H1 (cell line): ENCODE data around the gene NDUFB3. TPM values are rescaled to one million over a fixed set of nuclear protein-coding genes. Genes with fewer than 3 reads are reported as not detected.

Source experiments
- CTCF ChIA-PET: fragments of 300-600 bp; sonication (Branson Sonifier 250); formaldehyde crosslinking; loops from one replicate; lab custom pipeline; 2021; ENCODE audit not compliant: partially characterized antibody; lab: Charles Lee
- POLR2A ChIA-PET: fragments of 300-600 bp; sonication (Branson Sonifier 250); formaldehyde crosslinking; loops from one replicate; lab custom pipeline; 2021; ENCODE audit warnings: inconsistent platforms; ENCODE audit not compliant: partially characterized antibody; lab: Charles Lee
- DNase-seq, 2 experiments: peaks; one replicate each; pipeline versions ENCODE4 v3.0.0 to v3.0.0-alpha.2; 2010 to 2022; ENCODE audit warnings: low spot score in 2 of 2, low read depth in 1 of 2, mixed read lengths in 1 of 2
- FAIRE-seq: peaks from 2 replicates; lab custom pipeline; 2011; peaks lifted over from hg19 to GRCh38; lab: Jason Lieb, UNC
- H2AFZ ChIP-seq: 2 replicates; pipeline ENCODE4 v1.8.1; 2012; ENCODE audit warnings: low read length, inconsistent platforms
- H2AK5ac ChIP-seq: 2 replicates; pipeline ENCODE4 v1.6.1; 2013; ENCODE audit warnings: low read depth, low read length
- H2BK120ac ChIP-seq: replicated peaks from 2 replicates; pipeline ENCODE3; 2013; ENCODE audit warnings: low read depth, low read length, inconsistent platforms
- H2BK12ac ChIP-seq: 2 replicates; pipeline ENCODE4 v1.6.1; 2013; ENCODE audit warnings: low read depth, low read length
- H2BK15ac ChIP-seq: 2 replicates; pipeline ENCODE4 v1.6.1; 2013; ENCODE audit warnings: low read length
- H2BK20ac ChIP-seq: 2 replicates; pipeline ENCODE4 v1.6.1; 2013; ENCODE audit warnings: low read length
- H2BK5ac ChIP-seq: 2 replicates; pipeline ENCODE4 v1.6.1; 2013; ENCODE audit warnings: low read depth, low read length
- H3K14ac ChIP-seq: 2 replicates; pipeline ENCODE4 v1.6.1; 2013; ENCODE audit warnings: inconsistent platforms; ENCODE audit not compliant: insufficient read length
- H3K18ac ChIP-seq: 2 replicates; pipeline ENCODE4 v1.6.1; 2013; ENCODE audit warnings: low read length; ENCODE audit errors: extremely low read depth
- H3K23ac ChIP-seq: 2 replicates; pipeline ENCODE4 v1.6.1; 2013; ENCODE audit warnings: inconsistent platforms; ENCODE audit not compliant: insufficient read length
- H3K23me2 ChIP-seq: 2 replicates; pipeline ENCODE4 v1.6.1; 2013; ENCODE audit warnings: low read depth, low read length
- H3K27ac ChIP-seq: 2 replicates; pipeline ENCODE4 v1.6.1; 2011; ENCODE audit warnings: low read depth, low read length, inconsistent platforms
- H3K27me3 ChIP-seq, 4 experiments: replicated peaks in 1 of 4; 1 replicate in 1 of 4; 2 replicates in 3 of 4; pipeline versions ENCODE4 v1.6.1 to v1.8.1; 2011 to 2013; ENCODE audit warnings: low read length in 3 of 4, mild to moderate bottlenecking in 3 of 4, inconsistent platforms in 2 of 4, mixed read lengths in 2 of 4, moderate library complexity in 1 of 4; ENCODE audit not compliant: control insufficient read depth in 3 of 4, insufficient read depth in 3 of 4; ENCODE audit errors: extremely low read depth in 1 of 4
- H3K36me3 ChIP-seq, 4 experiments: 2 replicates each; pipeline versions ENCODE4 v1.6.1 to v1.8.1; 2011 to 2013; ENCODE audit warnings: mild to moderate bottlenecking in 4 of 4, low read length in 3 of 4, moderate library complexity in 2 of 4, control low read depth in 1 of 4, inconsistent platforms in 1 of 4; ENCODE audit not compliant: insufficient read depth in 4 of 4, control insufficient read depth in 2 of 4
- H3K4ac ChIP-seq: replicated peaks from 2 replicates; pipeline ENCODE3; 2013; ENCODE audit warnings: low read length, low read depth, mixed read lengths, inconsistent platforms; ENCODE audit not compliant: insufficient read length
- H3K4me1 ChIP-seq, 4 experiments: replicated peaks in 1 of 4; 1 replicate in 1 of 4; 2 replicates in 3 of 4; pipeline versions ENCODE4 v1.6.1 to v1.8.1; 2011 to 2013; ENCODE audit warnings: low read length in 3 of 4, inconsistent platforms in 2 of 4, mixed read lengths in 1 of 4; ENCODE audit not compliant: insufficient read depth in 4 of 4, control insufficient read depth in 3 of 4
- H3K4me2 ChIP-seq, 2 experiments: 2 replicates each; pipeline versions ENCODE4 v1.6.1 to v1.8.1; 2011 to 2013; ENCODE audit warnings: low read depth in 2 of 2, low read length in 2 of 2, control low read depth in 1 of 2, inconsistent platforms in 1 of 2, mild to moderate bottlenecking in 1 of 2; ENCODE audit not compliant: insufficient read depth in 1 of 2
- H3K4me3 ChIP-seq, 4 experiments: fragments of 200-600, 300-600 bp in 1 of 4; sonication (generic), shearing (Covaris generic), sonication (Bioruptor Twin) in 1 of 4; 2 replicates each; pipeline versions ENCODE4 v1.5.1 to v1.8.1; 2011 to 2016; ENCODE audit warnings: low read length in 4 of 4, low read depth in 3 of 4, control low read depth in 2 of 4, inconsistent platforms in 2 of 4, mild to moderate bottlenecking in 2 of 4, mixed read lengths in 1 of 4, moderate library complexity in 1 of 4; ENCODE audit not compliant: insufficient read depth in 2 of 4; ENCODE audit errors: extremely low read depth in 1 of 4
- H3K56ac ChIP-seq: replicated peaks from 2 replicates; pipeline ENCODE3; 2013; ENCODE audit warnings: low read depth, mild to moderate bottlenecking, mixed read lengths, low read length, inconsistent platforms; ENCODE audit not compliant: insufficient read length
- H3K79me1 ChIP-seq: 2 replicates; pipeline ENCODE4 v1.6.1; 2013; ENCODE audit warnings: low read depth, low read length, control low read depth
- H3K79me2 ChIP-seq, 2 experiments: 2 replicates each; pipeline versions ENCODE4 v1.6.1 to v1.8.1; 2012 to 2013; ENCODE audit warnings: low read length in 2 of 2, mild to moderate bottlenecking in 2 of 2, inconsistent platforms in 1 of 2; ENCODE audit not compliant: insufficient read depth in 2 of 2, control insufficient read depth in 1 of 2
- H3K9ac ChIP-seq, 4 experiments: replicated peaks in 1 of 4; 1 replicate in 1 of 4; 2 replicates in 3 of 4; pipeline versions ENCODE4 v1.6.1 to v1.8.1; 2011 to 2013; ENCODE audit warnings: low read depth in 3 of 4, low read length in 3 of 4, control low read depth in 2 of 4, mild to moderate bottlenecking in 2 of 4, moderate library complexity in 2 of 4, inconsistent platforms in 1 of 4; ENCODE audit errors: extremely low read depth in 1 of 4
- H3K9me3 ChIP-seq, 2 experiments: 2 replicates each; pipeline versions ENCODE4 v1.6.1 to v1.8.1; 2012 to 2013; ENCODE audit warnings: mild to moderate bottlenecking in 2 of 2, moderate library complexity in 2 of 2, control low read depth in 1 of 2, inconsistent platforms in 1 of 2, low read depth in 1 of 2, low read length in 1 of 2, mixed read lengths in 1 of 2; ENCODE audit not compliant: insufficient read depth in 2 of 2
- H4K20me1 ChIP-seq, 2 experiments: replicated peaks in 1 of 2; 2 replicates each; pipeline versions ENCODE3 to v1.8.1; 2011 to 2013; ENCODE audit warnings: inconsistent platforms in 2 of 2, low read length in 2 of 2, mild to moderate bottlenecking in 1 of 2; ENCODE audit not compliant: insufficient read depth in 2 of 2, control insufficient read depth in 1 of 2
- H4K5ac ChIP-seq: 2 replicates; pipeline ENCODE4 v1.6.1; 2013; ENCODE audit warnings: low read length, low read depth, mixed read lengths, inconsistent platforms; ENCODE audit not compliant: insufficient read length
- H4K8ac ChIP-seq: 2 replicates; pipeline ENCODE4 v1.8.0; 2013; ENCODE audit warnings: mild to moderate bottlenecking, moderate library complexity, low read length, inconsistent platforms; ENCODE audit not compliant: insufficient read depth; ENCODE audit errors: extremely low read depth
- H4K91ac ChIP-seq: replicated peaks from 2 replicates; pipeline ENCODE3; 2013; ENCODE audit warnings: low read length, mixed read lengths, inconsistent platforms; ENCODE audit not compliant: insufficient read length
- CBX8 ChIP-seq: fragments of 300-800, 300-1000 bp; sonication (generic); IDR thresholded peaks from 2 replicates; pipeline ENCODE4 v1.7.1; 2016; ENCODE audit warnings: low read depth, low read length, borderline replicate concordance
- CHD1 ChIP-seq: IDR thresholded peaks from 2 replicates; pipeline ENCODE4 v1.6.1; 2012; ENCODE audit warnings: low read depth, low read length, improper control_type of control experiment
- CTBP2 ChIP-seq: IDR thresholded peaks from 2 replicates; pipeline ENCODE4 v1.7.0; 2011; ENCODE audit warnings: borderline replicate concordance, mild to moderate bottlenecking, moderate library complexity, mixed read lengths, low read length; ENCODE audit not compliant: insufficient read depth, insufficient read length
- EGR1 ChIP-seq: IDR thresholded peaks from 2 replicates; pipeline ENCODE4 v1.6.1; 2011; ENCODE audit warnings: low read depth, low read length, borderline replicate concordance
- EZH2 ChIP-seq: fragments of 200-600 bp; sonication (generic); IDR thresholded peaks from 2 replicates; pipeline ENCODE4 v1.7.1; 2012; ENCODE audit warnings: low read depth, mild to moderate bottlenecking, moderate library complexity, low read length, inconsistent platforms; ENCODE audit not compliant: severe bottlenecking
- SIRT6 ChIP-seq: IDR thresholded peaks from one replicate; pipeline ENCODE4 v1.7.1; 2012; ENCODE audit warnings: low read length, inconsistent platforms
- SP1 ChIP-seq: IDR thresholded peaks from 2 replicates; pipeline ENCODE4 v1.6.1; 2011; ENCODE audit warnings: low read depth, low read length
- TCF12 ChIP-seq: IDR thresholded peaks from 2 replicates; pipeline ENCODE4 v1.6.1; 2011; ENCODE audit warnings: low read depth, mild to moderate bottlenecking, low read length
- WGBS, 2 experiments: shearing (Covaris generic) in 1 of 2; methylation state at CpG; one replicate each; pipeline versions ENCODE4 v1.1.6 to v1.1.7; 2013 to 2015; ENCODE audit warnings: low lambda C conversion rate in 2 of 2, mixed read lengths in 2 of 2, inconsistent platforms in 1 of 2, low coverage in 1 of 2, missing lambda C conversion rate in 1 of 2; ENCODE audit not compliant: insufficient replicate concordance in 2 of 2, insufficient coverage in 1 of 2, insufficient read length in 1 of 2; ENCODE audit errors: extremely low coverage in 1 of 2, missing lambda C conversion rate in 1 of 2; 5-methylcytosine and 5-hydroxymethylcytosine counted together
- polyA plus RNA-seq, 7 experiments: library from polyadenylated mRNA; depleted of rRNA in 3 of 7; stranded (reverse) in 5 of 7; unstranded in 2 of 7; fragments of >200 nt in 5 of 7; fragments of 200-250 nt in 2 of 7; gene quantifications; 1 replicate in 5 of 7; 2 replicates in 1 of 7; 4 replicates in 1 of 7; pipeline versions ENCODE4 v1.2.1 to v1.2.3, GENCODE V29; 2011 to 2013; ENCODE audit warnings: missing spikeins in 2 of 7, mixed read lengths in 2 of 7
- total RNA-seq: library from RNA; stranded (reverse); fragmentation: NEBNext Ultra II Directional; extraction: Animal tissue kit (Norgen Biotek cat#: 25700); gene quantifications from 2 replicates; pipeline ENCODE4 v1.2.1, GENCODE V29; 2021
- TF ChIP-seq, protein P1 (sequence below): IDR thresholded peaks from 2 replicates; pipeline ENCODE4 v1.6.1; 2012; ENCODE audit warnings: low read length, inconsistent platforms

NDUFB3 gene
- total and polyA plus RNA-seq, 2 of the 8 experiments (the other 6 are each of a cell fraction or from before 2014, with no cell fraction given) = 38.2 to 55.3 TPM

DNA sequence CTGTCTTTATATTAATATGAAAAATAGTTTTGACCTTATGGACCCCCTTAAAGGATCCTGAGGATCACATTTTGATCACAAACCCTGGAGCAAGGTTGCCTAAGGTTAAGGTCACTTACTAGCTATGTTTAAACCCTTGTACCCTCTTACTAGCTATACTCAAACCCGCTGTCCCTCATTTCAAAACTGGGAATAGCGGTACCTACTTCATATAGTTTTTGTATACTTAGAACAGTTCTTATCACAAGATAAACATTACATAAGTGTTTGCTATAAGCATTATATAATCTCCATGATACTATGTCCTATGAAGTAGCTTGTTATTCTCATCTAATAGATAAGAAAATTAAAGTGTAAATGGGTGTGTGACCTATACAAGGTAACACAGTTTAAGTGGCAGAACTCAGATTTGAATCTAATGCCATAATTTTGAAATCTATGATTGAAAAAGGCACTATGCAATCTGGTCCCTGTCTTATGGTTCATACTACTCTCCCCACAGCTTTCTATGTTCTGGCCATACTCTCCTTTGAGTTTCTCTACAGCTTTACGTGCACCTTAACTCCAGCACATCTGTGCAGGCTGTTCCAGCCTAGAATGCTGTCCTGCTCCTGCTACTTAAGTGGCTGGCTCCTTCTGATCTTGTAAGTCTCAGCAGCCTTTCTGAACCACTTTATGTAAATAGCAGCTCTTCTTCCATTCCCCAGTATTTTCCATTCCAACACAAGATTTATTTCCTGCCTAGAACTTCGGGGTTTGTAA lies 30.8 kb upstream of the NDUFB3 start:
- H3K36me3 ChIP-seq = no peaks in the 10 kb centered on the region
- no peak overlapping the region for H2BK120ac ChIP-seq
- no peaks in the 10 kb centered on the region for H3K23me2 ChIP-seq
- H2AK5ac ChIP-seq = no peak overlapping the region
- no peak for FAIRE-seq
- H4K91ac ChIP-seq = no peak overlapping the region
- no peak overlapping the region for H3K4me3 ChIP-seq
- H2BK12ac ChIP-seq = no peak overlapping the region
- H2BK15ac ChIP-seq = no peak overlapping the region
- H4K5ac ChIP-seq = no peak overlapping the region
- no peak overlapping the region for H3K4ac ChIP-seq
- no peak overlapping the region for H3K4me2 ChIP-seq
- no peak for DNase-seq
- no peak overlapping the region for H4K8ac ChIP-seq
- ChIA-PET CTCF (no interaction called here), POLR2A (no interaction called here)
- no peak overlapping the region for H3K23ac ChIP-seq
- no peak overlapping the region for H3K27ac ChIP-seq
- no peak overlapping the region for H3K9ac ChIP-seq
- no peak overlapping the region for H2AFZ ChIP-seq
- H3K27me3 ChIP-seq = no peaks in the 10 kb centered on the region
- no peak overlapping the region for H3K18ac ChIP-seq
- peaks cover 0 to 9% of the 10 kb centered on the region in 2 experiments; a peak in 1 of 4 replicates for H3K9me3 ChIP-seq
- H4K20me1 ChIP-seq = no peaks in the 10 kb centered on the region
- H3K56ac ChIP-seq = no peak overlapping the region
- H3K14ac ChIP-seq = no peak overlapping the region
- no peak overlapping the region for H2BK20ac ChIP-seq
- H3K79me2 ChIP-seq = no peaks in the 10 kb centered on the region
- WGBS, 2 experiments = 97% methylated on average over 4 of the region's 4 CpGs; no CpG with 5 or more reads in 1 of the 2 experiments
- H2BK5ac ChIP-seq = no peak overlapping the region
- no peaks in the 10 kb centered on the region for H3K79me1 ChIP-seq
- no peaks in the 10 kb centered on the region for H3K4me1 ChIP-seq
- TF ChIP-seq EGR1 = no peak
- TF ChIP-seq CHD1 = no peak
- no peak for TF ChIP-seq EZH2
- no peak for TF ChIP-seq TCF12
- TF ChIP-seq CBX8 = no peak
- no peak for TF ChIP-seq CTBP2
- no peak for TF ChIP-seq SIRT6
- TF ChIP-seq, protein P1, sequence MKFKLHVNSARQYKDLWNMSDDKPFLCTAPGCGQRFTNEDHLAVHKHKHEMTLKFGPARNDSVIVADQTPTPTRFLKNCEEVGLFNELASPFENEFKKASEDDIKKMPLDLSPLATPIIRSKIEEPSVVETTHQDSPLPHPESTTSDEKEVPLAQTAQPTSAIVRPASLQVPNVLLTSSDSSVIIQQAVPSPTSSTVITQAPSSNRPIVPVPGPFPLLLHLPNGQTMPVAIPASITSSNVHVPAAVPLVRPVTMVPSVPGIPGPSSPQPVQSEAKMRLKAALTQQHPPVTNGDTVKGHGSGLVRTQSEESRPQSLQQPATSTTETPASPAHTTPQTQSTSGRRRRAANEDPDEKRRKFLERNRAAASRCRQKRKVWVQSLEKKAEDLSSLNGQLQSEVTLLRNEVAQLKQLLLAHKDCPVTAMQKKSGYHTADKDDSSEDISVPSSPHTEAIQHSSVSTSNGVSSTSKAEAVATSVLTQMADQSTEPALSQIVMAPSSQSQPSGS = no peak
- TF ChIP-seq SP1 = no peak
